ENCODE data around the gene IFT122.

Gene IFT122

GRCh38 chr3:129417326-129417725 lies 22.7 kb upstream of the IFT122 start:
- no peak for FAIRE-seq

GRCh38 chr3:129418041-129418973 lies 21.7 kb upstream of the IFT122 start:
- FAIRE-seq, result no peak

GRCh38 chr3:129419476-129419875 lies 20.5 kb upstream of the IFT122 start:
- no peak for FAIRE-seq

GRCh38 chr3:129421236-129421883 lies 18.7 kb upstream of the IFT122 start:
- FAIRE-seq, result no peak

GRCh38 chr3:129421988-129422745 lies 17.9 kb upstream of the IFT122 start:
- FAIRE-seq, result no peak

- FAIRE-seq, result no peak
Measured at GRCh38 chr3:129422897-129423296, 17.1 kb upstream of the IFT122 start.

- FAIRE-seq, result no peak
Measured at GRCh38 chr3:129424185-129424841, 15.7 kb upstream of the IFT122 start.

GRCh38 chr3:129425213-129425612 lies 14.8 kb upstream of the IFT122 start:
- no peak for FAIRE-seq

GRCh38 chr3:129425619-129426018 lies 14.4 kb upstream of the IFT122 start:
- FAIRE-seq, result no peak

GRCh38 chr3:129428007-129428375 lies 12.0 kb upstream of the IFT122 start:
- no peak for FAIRE-seq

GRCh38 chr3:129428376-129429079 lies 11.5 kb upstream of the IFT122 start, which contains the start of gene EFCAB12:
TSS of gene EFCAB12 (minus strand) at chr3:129428636. CDS start at chr3:129428488, 148 bp downstream.
- FAIRE-seq, result no peak

- FAIRE-seq, result no peak
Measured at GRCh38 chr3:129429080-129429451, 11.0 kb upstream of the IFT122 start.

- no peak for FAIRE-seq
Measured at GRCh38 chr3:129429602-129430001, 10.4 kb upstream of the IFT122 start.

GRCh38 chr3:129432036-129432435 lies 8.0 kb upstream of the IFT122 start:
- FAIRE-seq, result no peak

- FAIRE-seq, result no peak
Measured at GRCh38 chr3:129432671-129433070, 7.4 kb upstream of the IFT122 start.

GRCh38 chr3:129433565-129433964 lies 6.5 kb upstream of the IFT122 start:
- no peak for FAIRE-seq

- no peak for FAIRE-seq
Measured at GRCh38 chr3:129434140-129434539, 5.9 kb upstream of the IFT122 start.

GRCh38 chr3:129435367-129435766 lies 4.7 kb upstream of the IFT122 start:
- FAIRE-seq, result no peak

- FAIRE-seq, result no peak
Measured at GRCh38 chr3:129439226-129439816, 703 bp upstream of the IFT122 start.

- no peak for FAIRE-seq
Measured at GRCh38 chr3:129440618-129441190, 680 bp downstream of the IFT122 start.

GRCh38 chr3:129441215-129441614 lies 1.2 kb downstream of the IFT122 start:
- FAIRE-seq, result no peak
